ENCODE data around the gene ZNF620. TPM values are rescaled to one million over a fixed set of nuclear protein-coding genes. Genes with fewer than 3 reads are reported as not detected.
A peak's percentile ranks its signal among the peaks of the same experiment; 100 is the strongest.

The ZNF620 gene
- 1 to 10 TPM in 3 of 4 donors, not detected in 1; 2.6 to 8.0 (median 4.3) TPM for total RNA-seq

- Histone ChIP-seq H3K27me3 (no peaks in the 10 kb centered on the region), H3K36me3 (no peaks in the 10 kb centered on the region), H3K4me3 (peak within 1 kb of the TSS; percentile 55 to 77 (median 67)), H3K27ac (peak within 1 kb of the TSS; percentile 77 to 86 (median 83)), H3K4me1 (peaks cover 0 to 16% (median 13%) of the 10 kb centered on the region in 4 donors), H3K9me3 (no peaks in the 10 kb centered on the region)
- 5 to 10% methylated on average over 2 to 41 of the region's 44 CpGs for WGBS, 2 donors (ENCODE audit: low coverage in 1 of 2)
- peak; percentile 83 for DNase-seq
- TF ChIP-seq POLR2A (IDR thresholded peaks at IDR 0.05) (peak; percentile 66), CTCF (IDR thresholded peaks at IDR 0.05) (peak in 3 of 5 experiments; percentile 15 to 35 (median 29)), EP300 (IDR thresholded peaks at IDR 0.05; ENCODE audit: low read depth) (no peak), POLR2AphosphoS5 (IDR thresholded peaks at IDR 0.05) (peak; percentile 47 to 73 (median 70))
- in situ Hi-C loops (cut with MboI; ENCODE audit: low pct_ligation_motif_present in 1 of 4, low pct_unique_long_range_greater_than_20kb in 1 of 4, low sequenced_read_pairs in 3 of 4) = no loop called here
- intact Hi-C loops (cut with DNase I; ENCODE audit: low total_unique reads) = no loop called here
These were observed at the start of gene ZNF620 for GRCh38 chr3:40505599-40506462. Gene ZNF620, plus strand, starts transcription at chr3:40506039. Its CDS starts 314 bp downstream, at chr3:40506353.

GRCh38 chr3:40456279-40456939, 49.4 kb upstream of the ZNF620 start:
- no peak for TF ChIP-seq CTCF (IDR thresholded peaks at IDR 0.05)
- TF ChIP-seq EP300 (IDR thresholded peaks at IDR 0.05; ENCODE audit: low read depth) = no peak
- TF ChIP-seq POLR2AphosphoS5 (IDR thresholded peaks at IDR 0.05) = no peak
- no peak for TF ChIP-seq POLR2A (IDR thresholded peaks at IDR 0.05)
- H3K9me3 ChIP-seq = no peaks in the 10 kb centered on the region
- in situ Hi-C loops (cut with MboI; ENCODE audit: low pct_ligation_motif_present in 1 of 4, low pct_unique_long_range_greater_than_20kb in 1 of 4, low sequenced_read_pairs in 3 of 4) (no loop called here), intact Hi-C loops (cut with DNase I; ENCODE audit: low total_unique reads) (no loop called here)
- H3K36me3 ChIP-seq = peaks cover 0 to 30% (median 10%) of the 10 kb centered on the region in 4 donors
- peaks cover 23 to 44% (median 33%) of the 10 kb centered on the region in 4 donors for H3K4me1 ChIP-seq
- no peaks in the 10 kb centered on the region for H3K27me3 ChIP-seq
- peak overlapping the region; percentile 64 to 97 (median 78) for H3K4me3 ChIP-seq
- WGBS, 2 donors (ENCODE audit: low coverage in 1 of 2) = 50 to 64% methylated on average over 9 to 29 of the region's 29 CpGs
- H3K27ac ChIP-seq = peak overlapping the region; percentile 89 to 92 (median 90)
- DNase-seq = no peak

- no peaks in the 10 kb centered on the region for H3K27me3 ChIP-seq
- 0% methylated on average over 2 to 74 of the region's 79 CpGs for WGBS, 2 donors (ENCODE audit: low coverage in 1 of 2)
- intact Hi-C loops (cut with DNase I; ENCODE audit: low total_unique reads) = no loop called here
These were observed 48.7 kb upstream of the ZNF620 start, which contains the start of gene RPL14 for GRCh38 chr3:40456940-40457823. Gene RPL14, plus strand, starts transcription at chr3:40457339. Its CDS starts 133 bp downstream, at chr3:40457472.

More at GRCh38 chr3:40456940-40457823, 48.7 kb upstream of the ZNF620 start, which contains the start of gene RPL14:
- Histone ChIP-seq H3K9me3 (no peaks in the 10 kb centered on the region), H3K4me1 (peaks cover 20 to 39% (median 30%) of the 10 kb centered on the region in 4 donors), H3K27ac (peak within 1 kb of the TSS; percentile 89 to 92 (median 90)), H3K36me3 (peaks cover 0 to 38% (median 13%) of the 10 kb centered on the region in 4 donors), H3K4me3 (peak within 1 kb of the TSS; percentile 64 to 97 (median 78))
- DNase-seq = peak; percentile 97
- TF ChIP-seq POLR2AphosphoS5 (IDR thresholded peaks at IDR 0.05) (peak; percentile 97 to 99 (median 98)), POLR2A (IDR thresholded peaks at IDR 0.05) (peak; percentile 96), CTCF (IDR thresholded peaks at IDR 0.05) (no peak)
- in situ Hi-C loops (cut with MboI; ENCODE audit: low pct_ligation_motif_present in 1 of 4, low pct_unique_long_range_greater_than_20kb in 1 of 4, low sequenced_read_pairs in 3 of 4) = no loop called here
